Measurements from ENCODE around the gene SH3RF2. TPM values are rescaled to one million over a fixed set of nuclear protein-coding genes. Genes with fewer than 3 reads are reported as not detected.

Gene SH3RF2
- total and polyA plus RNA-seq, 4 experiments from 2014 or later: not detected

- no peaks in the 10 kb centered on the region for H3K4me1 Mint-ChIP-seq
- peaks cover 0 to 24% (median under 1%) of the 10 kb centered on the region in 8 donors for H3K9me3 Mint-ChIP-seq
- CTCF ChIA-PET (ENCODE audit: partially characterized antibody): no interaction called here
- POLR2A ChIA-PET (ENCODE audit: partially characterized antibody): no interaction called here
- H3K36me3 Mint-ChIP-seq: no peaks in the 10 kb centered on the region
- Histone ChIP-seq H3K27ac (ENCODE audit: low read depth, low read length) (no peak overlapping the region), H3K27me3 (ENCODE audit: insufficient read depth, low read length) (no peaks in the 10 kb centered on the region), H3K4me3 (ENCODE audit: low read length in 2 of 2) (no peak overlapping the region), H3K4me1 (ENCODE audit: insufficient read depth, low read length) (no peaks in the 10 kb centered on the region), H3K9me3 (ENCODE audit: control insufficient read depth in 1 of 2, low read length in 2 of 2) (no peaks in the 10 kb centered on the region), H3K36me3 (ENCODE audit: insufficient read depth, low read length) (no peaks in the 10 kb centered on the region)
- DNase-seq: no peak
- intact Hi-C loops (cut with micrococcal nuclease): no loop called here
- H3K27me3 Mint-ChIP-seq: peaks cover 0 to 4% of the 10 kb centered on the region in 2 donors
- H3K27ac Mint-ChIP-seq: no peak overlapping the region
- H3K4me3 Mint-ChIP-seq: no peak overlapping the region
Measured at GRCh38 chr5:145903113-145903512, 33.3 kb upstream of the SH3RF2 start.

- POLR2A ChIA-PET (ENCODE audit: partially characterized antibody): no interaction called here
Measured at GRCh38 chr5:145903867-145904266, 32.5 kb upstream of the SH3RF2 start.

GRCh38 chr5:145904743-145905142 lies 31.6 kb upstream of the SH3RF2 start:
- no peaks in the 10 kb centered on the region for H3K36me3 Mint-ChIP-seq
- Histone ChIP-seq H3K9me3 (ENCODE audit: control insufficient read depth in 1 of 2, low read length in 2 of 2) (no peaks in the 10 kb centered on the region), H3K4me3 (ENCODE audit: low read length in 2 of 2) (no peak overlapping the region), H3K27ac (ENCODE audit: low read depth, low read length) (no peak overlapping the region), H3K36me3 (ENCODE audit: insufficient read depth, low read length) (no peaks in the 10 kb centered on the region), H3K27me3 (ENCODE audit: insufficient read depth, low read length) (no peaks in the 10 kb centered on the region), H3K4me1 (ENCODE audit: insufficient read depth, low read length) (no peaks in the 10 kb centered on the region)
- POLR2A ChIA-PET (ENCODE audit: partially characterized antibody): no interaction called here
- intact Hi-C loops (cut with micrococcal nuclease): no loop called here
- no peak overlapping the region for H3K27ac Mint-ChIP-seq
- CTCF ChIA-PET (ENCODE audit: partially characterized antibody): no interaction called here
- H3K27me3 Mint-ChIP-seq: peaks cover 0 to 4% of the 10 kb centered on the region in 2 donors
- H3K4me1 Mint-ChIP-seq: no peaks in the 10 kb centered on the region
- H3K9me3 Mint-ChIP-seq: peaks cover 0 to 8% (median 0%) of the 10 kb centered on the region in 8 donors
- no peak for DNase-seq
- H3K4me3 Mint-ChIP-seq: no peak overlapping the region

More at GRCh38 chr5:145903867-145904266, 32.5 kb upstream of the SH3RF2 start:
- Mint-ChIP-seq H3K9me3 (peaks cover 0 to 17% (median under 1%) of the 10 kb centered on the region in 8 donors), H3K4me1 (no peaks in the 10 kb centered on the region), H3K27me3 (peaks cover 0 to 4% of the 10 kb centered on the region in 2 donors), H3K36me3 (no peaks in the 10 kb centered on the region), H3K4me3 (no peak overlapping the region), H3K27ac (no peak overlapping the region)
- CTCF ChIA-PET (ENCODE audit: partially characterized antibody): no interaction called here
- Histone ChIP-seq H3K4me3 (ENCODE audit: low read length in 2 of 2) (no peak overlapping the region), H3K4me1 (ENCODE audit: insufficient read depth, low read length) (no peaks in the 10 kb centered on the region), H3K27me3 (ENCODE audit: insufficient read depth, low read length) (no peaks in the 10 kb centered on the region), H3K9me3 (ENCODE audit: control insufficient read depth in 1 of 2, low read length in 2 of 2) (no peaks in the 10 kb centered on the region), H3K27ac (ENCODE audit: low read depth, low read length) (no peak overlapping the region), H3K36me3 (ENCODE audit: insufficient read depth, low read length) (no peaks in the 10 kb centered on the region)
- intact Hi-C loops (cut with micrococcal nuclease): no loop called here
- DNase-seq: no peak

- H3K36me3 ChIP-seq (ENCODE audit: insufficient read depth, low read length): no peaks in the 10 kb centered on the region
- Mint-ChIP-seq H3K36me3 (no peaks in the 10 kb centered on the region), H3K4me1 (no peaks in the 10 kb centered on the region), H3K27ac (no peak overlapping the region), H3K27me3 (peaks cover 2 to 4% of the 10 kb centered on the region in 2 donors), H3K4me3 (no peak overlapping the region), H3K9me3 (no peaks in the 10 kb centered on the region)
- H3K4me3 ChIP-seq (ENCODE audit: low read length in 2 of 2): no peak overlapping the region
- no peak overlapping the region for H3K27ac ChIP-seq (ENCODE audit: low read depth, low read length)
- H3K4me1 ChIP-seq (ENCODE audit: insufficient read depth, low read length): no peaks in the 10 kb centered on the region
- ChIA-PET POLR2A (ENCODE audit: partially characterized antibody) (no interaction called here), CTCF (ENCODE audit: partially characterized antibody) (no interaction called here)
- H3K27me3 ChIP-seq (ENCODE audit: insufficient read depth, low read length): no peaks in the 10 kb centered on the region
- no peaks in the 10 kb centered on the region for H3K9me3 ChIP-seq (ENCODE audit: control insufficient read depth in 1 of 2, low read length in 2 of 2)
- no peak for DNase-seq
- intact Hi-C loops (cut with micrococcal nuclease): no loop called here
Measured at GRCh38 chr5:145906401-145906800, 30.0 kb upstream of the SH3RF2 start.

- Histone ChIP-seq H3K27ac (ENCODE audit: low read depth, low read length) (no peak overlapping the region), H3K36me3 (ENCODE audit: insufficient read depth, low read length) (no peaks in the 10 kb centered on the region), H3K27me3 (ENCODE audit: insufficient read depth, low read length) (no peaks in the 10 kb centered on the region), H3K9me3 (ENCODE audit: control insufficient read depth in 1 of 2, low read length in 2 of 2) (no peaks in the 10 kb centered on the region), H3K4me3 (ENCODE audit: low read length in 2 of 2) (no peak overlapping the region), H3K4me1 (ENCODE audit: insufficient read depth, low read length) (no peaks in the 10 kb centered on the region)
- POLR2A ChIA-PET (ENCODE audit: partially characterized antibody): no interaction called here
- Mint-ChIP-seq H3K4me3 (no peak overlapping the region), H3K9me3 (no peaks in the 10 kb centered on the region), H3K4me1 (no peaks in the 10 kb centered on the region), H3K27me3 (peaks cover 2 to 4% of the 10 kb centered on the region in 2 donors), H3K27ac (no peak overlapping the region), H3K36me3 (no peaks in the 10 kb centered on the region)
- CTCF ChIA-PET (ENCODE audit: partially characterized antibody): no interaction called here
- no peak for DNase-seq
- intact Hi-C loops (cut with micrococcal nuclease): no loop called here
Measured at GRCh38 chr5:145908206-145908960, 28.0 kb upstream of the SH3RF2 start.

GRCh38 chr5:145911164-145911563 lies 25.2 kb upstream of the SH3RF2 start:
- Histone ChIP-seq H3K36me3 (ENCODE audit: insufficient read depth, low read length) (no peaks in the 10 kb centered on the region), H3K27ac (ENCODE audit: low read depth, low read length) (no peak overlapping the region), H3K4me3 (ENCODE audit: low read length in 2 of 2) (no peak overlapping the region), H3K9me3 (ENCODE audit: control insufficient read depth in 1 of 2, low read length in 2 of 2) (no peaks in the 10 kb centered on the region), H3K27me3 (ENCODE audit: insufficient read depth, low read length) (no peaks in the 10 kb centered on the region), H3K4me1 (ENCODE audit: insufficient read depth, low read length) (no peaks in the 10 kb centered on the region)
- intact Hi-C loops (cut with micrococcal nuclease): no loop called here
- Mint-ChIP-seq H3K4me1 (no peaks in the 10 kb centered on the region), H3K27ac (no peak overlapping the region), H3K27me3 (peaks cover 2 to 6% of the 10 kb centered on the region in 2 donors), H3K9me3 (no peaks in the 10 kb centered on the region), H3K4me3 (no peak overlapping the region), H3K36me3 (no peaks in the 10 kb centered on the region)
- DNase-seq: no peak
- CTCF ChIA-PET (ENCODE audit: partially characterized antibody): no interaction called here
- POLR2A ChIA-PET (ENCODE audit: partially characterized antibody): no interaction called here

- Mint-ChIP-seq H3K27me3 (peaks cover 2% of the 10 kb centered on the region in 2 donors), H3K27ac (no peak overlapping the region), H3K36me3 (no peaks in the 10 kb centered on the region), H3K4me1 (no peaks in the 10 kb centered on the region), H3K9me3 (no peaks in the 10 kb centered on the region), H3K4me3 (no peak overlapping the region)
- no peak for DNase-seq
- POLR2A ChIA-PET (ENCODE audit: partially characterized antibody): no interaction called here
- Histone ChIP-seq H3K36me3 (ENCODE audit: insufficient read depth, low read length) (no peaks in the 10 kb centered on the region), H3K27ac (ENCODE audit: low read depth, low read length) (no peak overlapping the region), H3K4me3 (ENCODE audit: low read length in 2 of 2) (no peak overlapping the region), H3K27me3 (ENCODE audit: insufficient read depth, low read length) (no peaks in the 10 kb centered on the region), H3K4me1 (ENCODE audit: insufficient read depth, low read length) (no peaks in the 10 kb centered on the region), H3K9me3 (ENCODE audit: control insufficient read depth in 1 of 2, low read length in 2 of 2) (no peaks in the 10 kb centered on the region)
- intact Hi-C loops (cut with micrococcal nuclease): no loop called here
- CTCF ChIA-PET (ENCODE audit: partially characterized antibody): no interaction called here
Measured at GRCh38 chr5:145912019-145912418, 24.4 kb upstream of the SH3RF2 start.
